ENCODE results near the gene LDLRAD3.

DNA sequence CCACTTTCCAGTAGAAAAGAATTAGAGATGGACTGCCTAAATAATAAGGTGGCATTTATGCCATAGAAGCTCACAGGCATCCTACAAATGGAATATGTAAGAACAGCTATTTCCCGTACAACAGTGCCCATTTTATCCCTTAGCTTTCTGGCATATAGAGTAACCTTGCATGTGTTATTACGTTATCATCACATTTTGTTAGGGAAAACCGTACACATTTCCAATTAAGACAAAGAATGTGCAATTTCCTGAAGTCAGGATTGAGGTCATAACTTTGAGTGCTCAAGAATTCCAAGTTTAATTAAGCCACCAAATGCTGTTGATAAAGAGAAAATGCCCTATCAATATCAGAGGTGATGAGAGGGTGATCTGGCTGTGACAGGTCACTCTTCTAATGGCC is 58.9 kb downstream of the LDLRAD3 start:
- TF ChIP-seq, protein P1, sequence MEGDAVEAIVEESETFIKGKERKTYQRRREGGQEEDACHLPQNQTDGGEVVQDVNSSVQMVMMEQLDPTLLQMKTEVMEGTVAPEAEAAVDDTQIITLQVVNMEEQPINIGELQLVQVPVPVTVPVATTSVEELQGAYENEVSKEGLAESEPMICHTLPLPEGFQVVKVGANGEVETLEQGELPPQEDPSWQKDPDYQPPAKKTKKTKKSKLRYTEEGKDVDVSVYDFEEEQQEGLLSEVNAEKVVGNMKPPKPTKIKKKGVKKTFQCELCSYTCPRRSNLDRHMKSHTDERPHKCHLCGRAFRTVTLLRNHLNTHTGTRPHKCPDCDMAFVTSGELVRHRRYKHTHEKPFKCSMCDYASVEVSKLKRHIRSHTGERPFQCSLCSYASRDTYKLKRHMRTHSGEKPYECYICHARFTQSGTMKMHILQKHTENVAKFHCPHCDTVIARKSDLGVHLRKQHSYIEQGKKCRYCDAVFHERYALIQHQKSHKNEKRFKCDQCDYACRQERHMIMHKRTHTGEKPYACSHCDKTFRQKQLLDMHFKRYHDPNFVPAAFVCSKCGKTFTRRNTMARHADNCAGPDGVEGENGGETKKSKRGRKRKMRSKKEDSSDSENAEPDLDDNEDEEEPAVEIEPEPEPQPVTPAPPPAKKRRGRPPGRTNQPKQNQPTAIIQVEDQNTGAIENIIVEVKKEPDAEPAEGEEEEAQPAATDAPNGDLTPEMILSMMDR (IDR thresholded peaks at IDR 0.05; ENCODE audit: insufficient read depth, low read depth, low read length) = no peak
- TF ChIP-seq EZH2 (IDR thresholded peaks at IDR 0.05; ENCODE audit: insufficient read depth, low read length) = no peak
